Spleen (tissue), 11 donors: Measurements from ENCODE around the gene GABRG3. TPM values are rescaled to one million over a fixed set of nuclear protein-coding genes. Genes with fewer than 3 reads are reported as not detected.

Source experiments
- DNase-seq: peaks from one replicate; pipeline ENCODE4 v3.0.0-alpha.2; 2020
- H3K27ac ChIP-seq, 8 donors: fragments of 200-600 bp; sonication (generic) in 7 of 8; 1 replicate in 4 of 8; 2 replicates in 4 of 8; pipeline versions ENCODE4 v1.5.0 to v1.8.0; 2016 to 2021; ENCODE audit warnings: inconsistent platforms in 4 of 8, mild to moderate bottlenecking in 4 of 8, moderate library complexity in 1 of 8
- H3K27me3 ChIP-seq, 7 donors: fragments of 200-600 bp; sonication (generic) in 6 of 7; replicated peaks in 1 of 7; 1 replicate in 4 of 7; 2 replicates in 3 of 7; pipeline versions ENCODE4 v1.5.0 to v1.8.0; 2016 to 2021; ENCODE audit warnings: inconsistent platforms in 3 of 7, mild to moderate bottlenecking in 1 of 7
- H3K36me3 ChIP-seq, 6 donors: fragments of 200-600 bp; sonication (generic) in 5 of 6; 1 replicate in 4 of 6; 2 replicates in 2 of 6; pipeline versions ENCODE4 v1.5.0 to v1.8.0; 2016 to 2021; ENCODE audit warnings: inconsistent platforms in 2 of 6
- H3K4me1 ChIP-seq, 6 donors: fragments of 200-600 bp; sonication (generic) in 5 of 6; 1 replicate in 3 of 6; 2 replicates in 3 of 6; pipeline versions ENCODE4 v1.5.0 to v1.8.0; 2016 to 2021; ENCODE audit warnings: inconsistent platforms in 3 of 6
- H3K4me3 ChIP-seq, 8 donors: fragments of 200-600 bp; sonication (generic) in 7 of 8; 1 replicate in 4 of 8; 2 replicates in 4 of 8; pipeline versions ENCODE4 v1.5.0 to v1.8.0; 2016 to 2021; ENCODE audit warnings: inconsistent platforms in 4 of 8, mild to moderate bottlenecking in 4 of 8, moderate library complexity in 2 of 8
- H3K9me3 ChIP-seq, 8 donors: fragments of 200-600 bp; sonication (generic) in 7 of 8; 1 replicate in 4 of 8; 2 replicates in 4 of 8; pipeline versions ENCODE4 v1.5.0 to v1.8.0; 2016 to 2021; ENCODE audit warnings: inconsistent platforms in 4 of 8
- POLR2A ChIP-seq, 3 donors: fragments of 450-650 bp; IDR thresholded peaks; one replicate each; pipeline ENCODE4 v1.5.1; 2017; ENCODE audit warnings: antibody characterized with exemption in 3 of 3, mild to moderate bottlenecking in 1 of 3
- POLR2AphosphoS5 ChIP-seq, 3 donors: sonication (generic); formaldehyde crosslinking; IDR thresholded peaks; one replicate each; pipeline ENCODE4 v1.5.1; 2017; ENCODE audit warnings: antibody characterized with exemption in 3 of 3
- WGBS, 5 donors: extraction: QIAGEN DNeasy Blood & Tissue Kit in 3 of 5; methylation state at CpG; one replicate each; pipeline versions ENCODE4 v1.1.5 to v1.1.7; 2013 to 2018; 5-methylcytosine and 5-hydroxymethylcytosine counted together
- intact Hi-C: fragments of 100-400 bp; cut with DNase I; formaldehyde crosslinking; loops from one replicate; pipeline ENCODE4 v1.15.0; 2023; ENCODE audit warnings: low total_unique reads
- polyA plus RNA-seq, 3 donors: library from polyadenylated mRNA; stranded (reverse); fragments of 200-250 nt; gene quantifications; one replicate each; pipeline ENCODE4 v1.2.1, GENCODE V29; 2013
- small RNA-seq, 4 donors: library from RNA; depleted of rRNA; stranded (forward); fragments of <200 nt; gene quantifications; one replicate each; pipeline ENCODE3, GENCODE V24; 2016
- total RNA-seq, 7 donors: library from RNA; depleted of rRNA in 3 of 7; stranded (reverse); fragments of >200 nt in 3 of 7; fragmentation: NEBNext Ultra II Directional in 4 of 7; extraction: Animal tissue kit (Norgen Biotek cat#: 25700) in 4 of 7; gene quantifications; one replicate each; pipeline versions ENCODE4 v1.1.0 to v1.2.1, GENCODE V29; 2016 to 2021
- TF ChIP-seq, protein P1 (sequence below), 11 experiments: fragments of 200-600 bp in 7 of 11; fragments of 450-650 bp in 4 of 11; sonication (generic) in 4 of 11; IDR thresholded peaks in 8 of 11; conservative IDR thresholded peaks in 3 of 11; 1 replicate in 7 of 11; 2 replicates in 4 of 11; pipeline versions ENCODE4 v1.4.0 to v1.8.0; 2016 to 2021; ENCODE audit warnings: antibody characterized with exemption in 11 of 11, inconsistent platforms in 4 of 11, mild to moderate bottlenecking in 1 of 11
- donor health status: healthy with polysubstance abuse.
- donor health status: DM: no; HTN: no; CAD: no; lungs with moderate emphysema.
- donor health status: DM: no; HTN: no; CAD: no.
- donor health status: Bipolar disorder and iron deficiency.
- donor health status: healthy.
- donor health status: DM: no; HTN: no; CAD: no.
- donor health status: DM: yes; HTN: yes; CAD: no.

GABRG3 gene
- total and polyA plus RNA-seq, 10 donors = 0.14 to 19.6 (median 1.6) TPM

DNA sequence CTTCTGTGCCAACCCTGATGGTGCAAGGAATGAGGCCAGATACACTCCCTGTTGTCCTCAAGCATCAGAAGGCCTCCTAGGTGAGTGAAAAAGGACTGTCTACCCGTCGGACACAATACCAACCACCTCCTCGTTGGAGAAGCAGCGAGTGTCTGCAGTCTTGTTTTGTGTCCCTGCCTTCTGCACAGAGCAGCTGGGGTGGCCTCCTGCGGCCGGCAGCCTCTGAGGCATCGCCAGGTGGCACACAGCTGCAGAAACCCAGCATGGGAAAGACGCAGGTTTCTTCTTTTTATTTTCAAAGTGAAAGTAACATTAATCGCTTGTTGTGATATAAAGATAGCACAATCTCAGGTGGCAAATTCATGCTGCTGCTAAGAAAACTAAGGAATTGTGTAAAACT lies 618.3 kb downstream of the GABRG3 start:
- intact Hi-C loops = no loop called here
- TF ChIP-seq POLR2AphosphoS5 (IDR thresholded peaks at IDR 0.05) (no peak), POLR2A (IDR thresholded peaks at IDR 0.05) (no peak)
- TF ChIP-seq, protein P1, sequence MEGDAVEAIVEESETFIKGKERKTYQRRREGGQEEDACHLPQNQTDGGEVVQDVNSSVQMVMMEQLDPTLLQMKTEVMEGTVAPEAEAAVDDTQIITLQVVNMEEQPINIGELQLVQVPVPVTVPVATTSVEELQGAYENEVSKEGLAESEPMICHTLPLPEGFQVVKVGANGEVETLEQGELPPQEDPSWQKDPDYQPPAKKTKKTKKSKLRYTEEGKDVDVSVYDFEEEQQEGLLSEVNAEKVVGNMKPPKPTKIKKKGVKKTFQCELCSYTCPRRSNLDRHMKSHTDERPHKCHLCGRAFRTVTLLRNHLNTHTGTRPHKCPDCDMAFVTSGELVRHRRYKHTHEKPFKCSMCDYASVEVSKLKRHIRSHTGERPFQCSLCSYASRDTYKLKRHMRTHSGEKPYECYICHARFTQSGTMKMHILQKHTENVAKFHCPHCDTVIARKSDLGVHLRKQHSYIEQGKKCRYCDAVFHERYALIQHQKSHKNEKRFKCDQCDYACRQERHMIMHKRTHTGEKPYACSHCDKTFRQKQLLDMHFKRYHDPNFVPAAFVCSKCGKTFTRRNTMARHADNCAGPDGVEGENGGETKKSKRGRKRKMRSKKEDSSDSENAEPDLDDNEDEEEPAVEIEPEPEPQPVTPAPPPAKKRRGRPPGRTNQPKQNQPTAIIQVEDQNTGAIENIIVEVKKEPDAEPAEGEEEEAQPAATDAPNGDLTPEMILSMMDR (IDR thresholded peaks at IDR 0.05 in 8 of 11, conservative IDR thresholded peaks at IDR 0.05 in 3 of 11) = no peak
- H3K4me1 ChIP-seq = no peaks in the 10 kb centered on the region
- no peaks in the 10 kb centered on the region for H3K27me3 ChIP-seq
- H3K27ac ChIP-seq = no peak overlapping the region
- no peak for DNase-seq
- H3K36me3 ChIP-seq = no peaks in the 10 kb centered on the region
- no peak overlapping the region for H3K4me3 ChIP-seq
- peaks cover 0 to 7% (median 0%) of the 10 kb centered on the region in 8 donors for H3K9me3 ChIP-seq
- WGBS, 5 donors = 81 to 88% (median 83%) methylated on average over 9 of the region's 9 CpGs

DNA sequence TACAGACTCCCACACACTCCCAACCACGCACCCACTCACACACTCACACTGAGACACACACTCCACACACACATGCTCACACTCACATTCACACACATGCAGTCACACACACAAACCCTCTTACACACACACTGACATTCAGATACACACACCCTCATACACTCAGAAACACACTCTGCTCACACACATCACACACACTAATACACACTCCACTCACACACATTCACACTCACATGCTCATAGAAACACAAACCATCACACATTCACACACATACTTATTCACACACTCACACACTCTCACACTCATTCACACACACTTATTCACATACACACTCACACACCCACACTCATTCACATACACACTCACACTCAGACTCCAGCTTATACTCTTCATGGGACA lies 618.8 kb downstream of the GABRG3 start:
- DNase-seq = no peak
- Histone ChIP-seq H3K27ac (no peak overlapping the region), H3K4me1 (no peaks in the 10 kb centered on the region), H3K4me3 (no peak overlapping the region), H3K36me3 (no peaks in the 10 kb centered on the region), H3K27me3 (no peaks in the 10 kb centered on the region), H3K9me3 (peaks cover 0 to 7% (median 0%) of the 10 kb centered on the region in 8 donors)
- 74 to 95% (median 89%) methylated on average over 1 of the region's 1 CpG for WGBS, 5 donors
- intact Hi-C loops = no loop called here
- TF ChIP-seq POLR2AphosphoS5 (IDR thresholded peaks at IDR 0.05) (no peak), POLR2A (IDR thresholded peaks at IDR 0.05) (no peak)
- TF ChIP-seq, protein P1 (IDR thresholded peaks at IDR 0.05 in 8 of 11, conservative IDR thresholded peaks at IDR 0.05 in 3 of 11) = no peak

Small RNA genes lying within 50 kb of the gene (small RNA-seq; reads per million reads assigned to genes)
- gene RNA5SP391 (0 reads per million in 4 donors), gene SERPINE4P (0 reads per million in 4 donors)

Other genes starting within 250 kb of the GABRG3 start
- 1 to 10 TPM in 6 of 7 donors, under 1 TPM in 1; 0.83 to 7.0 (median 1.9) TPM for gene GABRB3, start 198.1 kb upstream of the GABRG3 start, total RNA-seq
- under 1 TPM; 0.09 to 0.29 (median 0.14) TPM for gene GABRB3, start 198.1 kb upstream of the GABRG3 start, polyA plus RNA-seq
- gene GABRA5, start 104.1 kb upstream of the GABRG3 start, total RNA-seq = under 1 TPM in 1 of 7 donors, not detected in 6; 0.85 TPM
- gene GABRA5, start 104.1 kb upstream of the GABRG3 start, polyA plus RNA-seq = under 1 TPM in 2 of 3 donors, not detected in 1; 0.02 to 0.04 TPM